Adipose tissue (tissue), 3 donors: ENCODE data around the gene KIAA1614. TPM values are rescaled to one million over a fixed set of nuclear protein-coding genes. Genes with fewer than 3 reads are reported as not detected.

ENCODE experiments used
- H3K27ac ChIP-seq: one replicate; pipeline ENCODE4 v1.5.1; 2013; ENCODE audit warnings: low read depth, low read length
- WGBS, 3 donors: extraction: QIAGEN DNeasy Blood & Tissue Kit; methylation state at CpG; one replicate each; pipeline ENCODE4 v1.1.7; 2013; 5-methylcytosine and 5-hydroxymethylcytosine counted together
- polyA plus RNA-seq, 3 donors: library from polyadenylated mRNA; stranded (reverse); fragments of 200-250 nt; gene quantifications; one replicate each; pipeline ENCODE4 v1.2.3, GENCODE V29; 2013
- donor health status: healthy with polysubstance abuse.
- donor health status: Bipolar disorder and iron deficiency.
- donor health status: healthy.

The KIAA1614 gene
- polyA plus RNA-seq, 3 donors: 0.79 to 4.8 (median 3.3) TPM

DNA sequence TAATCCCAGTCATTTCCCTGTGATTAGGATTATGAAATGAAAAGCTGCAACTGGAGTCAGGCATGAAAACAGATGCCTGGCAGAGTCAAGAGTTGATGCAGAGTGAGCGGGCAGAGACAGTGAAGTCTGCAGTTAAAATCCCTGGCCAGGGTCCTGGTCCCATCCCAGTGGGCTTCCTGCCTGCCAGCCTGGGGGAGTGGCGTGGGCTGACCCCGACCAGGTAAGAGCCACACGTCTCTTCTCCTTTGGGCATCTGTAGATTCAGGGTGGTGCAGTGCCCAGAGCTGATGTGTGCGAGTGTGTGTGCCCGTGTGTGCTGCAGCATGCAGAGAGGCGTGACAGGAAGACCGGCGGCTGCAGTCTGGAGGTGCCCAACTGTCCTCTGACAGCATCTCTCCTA, 6.2 kb upstream of the KIAA1614 start:
- WGBS, 3 donors: 88 to 91% (median 89%) methylated on average over 9 of the region's 9 CpGs
- no peak overlapping the region for H3K27ac ChIP-seq

DNA sequence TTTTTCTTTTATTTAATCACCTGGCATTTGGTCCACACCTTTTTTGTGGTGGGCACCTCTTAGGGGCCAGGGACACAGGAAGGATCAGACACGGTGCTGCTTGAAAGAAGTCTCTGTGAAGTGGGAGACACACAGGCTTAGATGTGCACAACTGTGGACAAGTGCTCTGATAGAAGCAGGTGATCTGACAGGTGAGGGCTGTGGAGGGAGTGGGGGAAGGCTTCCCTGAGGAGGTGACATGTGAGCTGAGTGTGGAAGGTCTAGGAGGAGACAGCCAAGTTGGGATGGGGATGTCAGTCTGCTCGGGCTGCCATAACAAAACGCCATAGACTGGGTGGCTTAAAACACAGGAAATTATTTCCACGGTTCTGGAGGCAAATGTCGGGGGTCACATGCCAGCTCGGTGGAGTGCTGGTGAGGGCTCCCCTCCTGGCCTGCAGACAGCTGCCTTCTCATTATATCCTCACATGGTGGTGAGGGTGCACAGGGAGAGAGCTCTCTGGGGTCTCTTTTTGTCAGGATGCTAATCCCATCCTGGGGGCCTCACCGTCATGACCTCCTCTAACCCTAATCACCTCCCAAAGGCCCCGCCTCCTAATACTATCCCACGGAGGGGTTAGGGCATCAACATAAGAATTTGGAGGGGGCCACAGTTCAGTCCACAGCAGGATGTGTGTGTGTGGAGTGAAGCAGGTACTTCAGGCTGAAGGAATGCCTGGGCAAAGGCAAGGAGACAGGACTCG, 5.2 kb upstream of the KIAA1614 start:
- H3K27ac ChIP-seq: no peak overlapping the region
- WGBS, 3 donors: 79 to 87% (median 86%) methylated on average over 10 of the region's 10 CpGs

DNA sequence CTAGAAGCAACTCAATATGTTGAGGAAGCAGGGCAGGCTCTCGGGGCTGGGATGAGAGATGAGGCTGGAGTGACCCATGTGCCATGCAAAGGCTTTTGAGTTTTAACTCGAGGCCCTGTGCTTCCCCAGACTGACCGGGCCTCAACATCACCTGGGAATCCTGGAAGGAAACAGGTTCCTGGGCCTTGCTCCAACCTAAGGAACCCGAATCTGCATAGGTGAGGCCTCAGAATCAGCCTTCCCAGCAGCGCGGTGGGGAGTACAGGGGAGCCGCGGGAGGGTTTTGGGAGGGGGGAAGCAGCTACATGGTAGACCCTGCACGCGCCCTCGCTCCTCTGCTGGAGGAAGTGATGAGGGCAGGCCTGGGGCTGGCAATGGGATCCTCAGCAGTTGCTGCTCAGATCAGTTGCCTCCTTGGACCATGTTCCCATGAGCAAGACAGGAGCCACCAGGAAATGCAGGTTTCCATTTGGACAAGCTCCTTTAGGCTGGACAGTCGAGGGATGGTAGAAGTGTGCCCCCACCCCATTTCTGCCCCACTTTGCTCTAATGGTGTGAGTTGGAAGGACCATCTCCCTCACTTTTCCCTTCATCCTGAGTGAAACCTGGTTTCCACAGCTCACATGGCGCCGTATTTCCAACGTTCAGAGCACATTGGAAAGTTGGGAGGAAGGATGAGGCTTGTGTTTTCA, 4.5 kb upstream of the KIAA1614 start:
- WGBS, 3 donors: 92 to 94% (median 93%) methylated on average over 15 of the region's 15 CpGs
- no peak overlapping the region for H3K27ac ChIP-seq

DNA sequence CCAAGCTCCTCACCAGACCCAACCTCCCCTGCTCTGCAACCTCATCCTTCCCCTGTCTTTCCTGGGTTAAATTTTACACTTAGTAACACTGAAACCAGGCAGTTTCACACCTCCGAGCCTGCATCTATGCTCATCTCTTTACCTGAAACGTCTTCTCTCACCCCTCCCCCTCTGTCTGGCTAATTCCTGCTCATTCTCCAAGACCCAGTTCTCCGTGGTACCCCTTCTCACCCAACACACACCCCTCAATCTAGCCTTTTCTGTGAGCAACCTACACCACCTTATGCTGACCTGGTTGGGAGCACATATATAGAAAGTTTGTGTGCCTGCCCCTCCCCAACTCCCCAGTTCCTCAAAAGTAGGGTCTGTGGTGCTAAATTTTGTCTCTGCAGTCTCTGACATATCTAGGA, 3.7 kb upstream of the KIAA1614 start:
- 79 to 88% (median 86%) methylated on average over 3 of the region's 3 CpGs for WGBS, 3 donors
- H3K27ac ChIP-seq: no peak overlapping the region

DNA sequence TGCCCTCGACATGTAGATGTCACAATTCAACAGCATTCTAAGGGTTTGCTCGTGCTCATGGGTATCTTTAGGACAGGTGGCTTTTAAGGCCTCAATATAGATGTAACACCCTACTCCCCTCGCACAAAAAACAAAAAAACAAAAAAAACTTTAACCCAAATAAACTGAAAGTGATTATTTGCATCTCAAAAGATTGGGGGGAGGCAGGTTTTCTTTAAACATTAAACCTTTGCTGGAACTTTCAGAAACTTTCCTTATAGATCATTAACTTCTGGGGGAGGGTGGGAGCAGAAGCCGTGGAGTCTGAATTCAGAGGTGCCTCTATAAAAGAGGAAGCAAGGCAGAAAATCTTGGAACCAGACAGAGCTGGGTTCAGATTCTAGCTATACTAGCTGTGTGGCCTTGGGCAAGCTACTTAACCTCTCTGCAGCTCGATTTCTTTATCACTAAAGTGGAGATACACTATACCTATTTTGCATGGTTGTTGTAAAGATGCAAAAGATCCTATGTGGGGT, 3.2 kb upstream of the KIAA1614 start:
- 56 to 77% (median 73%) methylated on average over 5 of the region's 5 CpGs for WGBS, 3 donors
- no peak overlapping the region for H3K27ac ChIP-seq

- WGBS, 3 donors: 27 to 41% (median 35%) methylated on average over 17 of the region's 17 CpGs
Measured at GRCh38 chr1:180911640-180912191, 981 bp upstream of the KIAA1614 start.

GRCh38 chr1:180912211-180912800, 391 bp upstream of the KIAA1614 start:
- WGBS, 3 donors: 0 to 2% (median 1%) methylated on average over 43 to 71 of the region's 71 CpGs
- no peak overlapping the region for H3K27ac ChIP-seq

More at GRCh38 chr1:180911640-180912191, 981 bp upstream of the KIAA1614 start:
- H3K27ac ChIP-seq: no peak overlapping the region

DNA sequence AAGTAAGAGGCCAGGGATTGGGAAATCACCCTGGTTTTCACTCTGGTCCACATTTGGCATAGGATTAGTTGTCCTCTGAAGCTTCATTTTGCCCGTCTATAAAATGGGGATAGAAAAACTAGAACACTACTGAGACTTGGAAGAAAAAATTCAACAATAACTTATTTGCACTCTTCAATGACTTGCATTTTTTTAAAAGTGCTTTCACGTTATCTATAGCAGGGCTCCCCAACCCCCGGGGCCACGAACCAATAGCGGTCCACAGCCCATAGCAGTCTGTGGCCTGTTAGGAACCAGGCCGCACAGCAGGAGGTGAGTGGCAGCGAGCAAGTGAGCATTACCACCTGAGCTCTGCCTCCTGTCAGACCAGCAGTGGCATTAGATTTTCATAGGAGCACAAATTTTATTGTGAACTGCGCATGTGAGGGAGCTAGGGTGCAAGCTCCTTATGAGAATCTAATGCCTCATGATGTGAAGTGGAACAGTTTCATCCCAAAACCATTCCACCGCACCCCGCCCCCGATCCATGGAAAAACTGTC, 2.8 kb downstream of the KIAA1614 start:
- 92 to 93% (median 92%) methylated on average over 11 of the region's 11 CpGs for WGBS, 3 donors

DNA sequence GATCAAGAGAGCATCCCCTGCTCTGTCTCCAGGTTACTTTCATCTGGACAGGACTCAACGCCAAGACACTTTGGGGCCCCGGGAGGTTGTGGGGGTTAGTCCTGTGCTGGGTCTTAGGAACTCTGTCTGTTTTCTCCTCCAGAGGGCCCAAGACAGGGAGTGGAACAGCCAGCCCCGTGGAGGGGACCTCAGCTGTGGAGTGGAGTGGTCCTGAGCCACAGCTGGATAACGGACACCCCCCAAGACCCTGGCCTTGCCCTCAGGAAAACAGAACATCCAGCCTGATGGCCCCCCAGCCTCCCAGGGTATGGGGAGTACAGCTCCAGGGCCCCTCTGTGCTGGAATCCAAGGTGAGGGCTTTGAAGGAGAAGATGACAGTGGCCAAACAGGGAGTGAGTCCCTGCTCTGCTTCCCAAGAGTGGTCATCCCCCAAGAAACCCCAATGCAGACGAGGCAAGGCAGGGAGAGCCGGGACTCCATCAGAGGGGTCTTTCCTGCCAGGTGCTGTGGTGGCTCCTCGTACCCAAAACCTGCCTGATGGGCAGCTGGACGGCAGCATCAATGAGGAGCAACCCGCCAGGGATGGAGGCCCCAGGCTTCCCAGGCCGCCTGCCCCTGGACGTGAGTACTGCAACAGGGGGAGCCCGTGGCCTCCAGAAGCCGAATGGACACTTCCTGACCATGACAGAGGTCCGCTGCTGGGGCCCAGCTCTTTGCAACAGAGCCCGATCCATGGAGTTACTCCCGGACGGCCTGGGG, 3.5 kb downstream of the KIAA1614 start:
- WGBS, 3 donors: 87 to 92% (median 91%) methylated on average over 17 of the region's 17 CpGs
- H3K27ac ChIP-seq: no peak overlapping the region

More for the DNA sequence above, 2.8 kb downstream of the KIAA1614 start:
- H3K27ac ChIP-seq: no peak overlapping the region

GRCh38 chr1:180916771-180917170, 4.1 kb downstream of the KIAA1614 start:
- WGBS, 3 donors: 77 to 91% (median 90%) methylated on average over 10 of the region's 10 CpGs

DNA sequence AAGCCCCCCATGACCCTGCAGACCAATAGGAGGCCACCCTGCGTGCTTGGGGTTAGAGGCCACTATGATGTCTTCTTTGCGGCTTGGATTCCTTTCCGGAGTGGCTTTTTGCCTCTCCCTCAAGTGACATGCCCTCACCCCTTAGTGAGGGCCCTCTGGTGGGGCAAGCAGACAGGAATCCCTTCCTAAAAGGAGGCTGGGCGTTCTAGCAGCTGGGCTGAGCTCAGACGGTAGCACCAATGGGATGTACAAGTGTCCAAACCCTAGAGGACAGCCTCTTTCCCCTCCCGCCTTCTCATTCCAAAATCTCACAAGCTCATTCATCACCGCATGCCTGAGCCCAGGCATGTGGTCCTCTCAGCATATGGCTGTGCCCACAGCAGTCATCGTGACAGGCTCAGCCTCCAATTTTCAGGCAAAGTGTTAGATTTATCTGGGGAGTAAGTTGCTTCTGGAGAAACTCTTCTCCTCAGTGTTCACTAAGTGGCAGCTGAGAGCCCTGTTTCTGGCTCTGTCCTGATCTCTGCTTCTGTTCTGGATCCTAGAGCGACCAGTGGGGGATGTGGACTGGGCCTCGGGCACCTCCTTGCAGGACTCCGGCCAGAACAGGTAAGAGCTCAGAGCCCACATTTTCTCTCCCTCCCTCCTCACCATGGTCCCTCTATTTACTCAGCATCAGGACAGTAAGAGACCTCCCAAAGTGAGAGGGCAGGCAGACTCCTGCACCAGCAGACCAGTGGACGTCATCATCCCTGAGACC, 4.8 kb downstream of the KIAA1614 start:
- WGBS, 3 donors: 69 to 87% (median 87%) methylated on average over 12 of the region's 12 CpGs
- H3K27ac ChIP-seq: no peak overlapping the region

More at GRCh38 chr1:180916771-180917170, 4.1 kb downstream of the KIAA1614 start:
- no peak overlapping the region for H3K27ac ChIP-seq

GRCh38 chr1:180918519-180918918, 5.8 kb downstream of the KIAA1614 start:
- H3K27ac ChIP-seq: no peak overlapping the region
- WGBS, 3 donors: 79 to 90% (median 80%) methylated on average over 10 of the region's 10 CpGs

GRCh38 chr1:180919183-180919700, 6.5 kb downstream of the KIAA1614 start:
- 84 to 91% (median 85%) methylated on average over 9 of the region's 9 CpGs for WGBS, 3 donors
- H3K27ac ChIP-seq: no peak overlapping the region

GRCh38 chr1:180920193-180920592, 7.5 kb downstream of the KIAA1614 start:
- WGBS, 3 donors: 83 to 91% (median 84%) methylated on average over 7 of the region's 7 CpGs
- H3K27ac ChIP-seq: no peak overlapping the region

DNA sequence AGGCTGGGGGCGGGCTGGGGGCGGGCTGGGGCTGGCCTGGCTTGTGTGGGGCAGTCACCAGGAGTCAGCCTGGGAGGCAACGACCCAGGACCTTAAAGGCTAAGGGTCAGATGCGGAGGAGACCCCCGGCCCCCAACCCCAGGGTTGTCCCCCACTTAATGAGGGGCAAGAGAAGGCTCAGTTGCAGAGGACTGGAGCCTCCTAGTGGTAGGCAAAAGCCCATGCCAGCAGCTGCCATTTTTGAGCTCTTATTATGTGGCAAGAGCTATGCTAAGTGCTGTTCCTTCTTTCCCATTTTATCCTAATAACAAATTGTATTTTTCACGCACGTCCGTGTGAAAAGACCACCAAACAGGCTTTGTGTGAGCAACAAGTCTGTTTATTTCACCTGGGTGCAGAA, 8.0 kb downstream of the KIAA1614 start:
- H3K27ac ChIP-seq: no peak overlapping the region
- 86 to 93% (median 92%) methylated on average over 8 of the region's 8 CpGs for WGBS, 3 donors

DNA sequence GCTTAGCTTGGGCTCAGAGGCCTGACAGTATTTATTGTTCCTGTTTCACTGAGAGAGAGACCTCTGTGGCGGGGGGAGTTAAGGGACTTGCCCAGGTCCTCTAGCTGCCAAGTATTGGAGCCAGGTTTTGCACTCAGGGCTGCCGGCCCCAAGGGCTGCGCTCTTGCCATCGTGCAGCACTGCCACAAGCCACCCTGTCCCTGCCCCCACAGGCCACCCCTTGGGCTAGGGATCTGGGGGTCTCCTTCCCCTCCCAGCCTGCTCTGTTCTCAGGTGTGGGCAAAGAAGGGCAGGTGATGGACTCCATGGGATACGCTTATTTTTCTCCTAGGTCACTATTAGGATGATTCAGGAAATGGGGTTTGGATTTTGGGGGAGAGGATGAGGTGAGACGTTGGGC, 8.7 kb downstream of the KIAA1614 start:
- 88 to 92% (median 90%) methylated on average over 6 of the region's 6 CpGs for WGBS, 3 donors
- H3K27ac ChIP-seq: no peak overlapping the region
